HEK293T (cell line): ENCODE measurements around the gene PRKCB.
A peak's percentile ranks its signal among the peaks of the same experiment; 100 is the strongest.

ENCODE experiments used
- CTCF ChIA-PET: fragments of 350-600 bp; formaldehyde crosslinking; extraction: SDS; loops from one replicate; lab custom pipeline; 2021; ENCODE audit warnings: antibody characterized with exemption, inconsistent platforms; lab: Yijun Ruan, JAX
- POLR2A ChIA-PET: fragments of 350-600 bp; formaldehyde crosslinking; extraction: SDS; loops from one replicate; lab custom pipeline; 2020; ENCODE audit warnings: antibody characterized with exemption, inconsistent platforms; lab: Yijun Ruan, JAX
- DNase-seq: peaks from one replicate; pipeline ENCODE4 v3.0.0; 2012; ENCODE audit warnings: mixed read lengths; ENCODE audit errors: extremely low spot score
- ARNT ChIP-seq: fragments of 450-650 bp; IDR thresholded peaks from 2 replicates; pipeline ENCODE4 v1.6.1; 2017; ENCODE audit warnings: mild to moderate bottlenecking
- BHLHE40 ChIP-seq: fragments of 450-650 bp; IDR thresholded peaks from 2 replicates; pipeline ENCODE4 v1.6.1; 2016; ENCODE audit warnings: mild to moderate bottlenecking, moderate library complexity, borderline replicate concordance
- CTBP1 ChIP-seq: fragments of 450-650 bp; IDR thresholded peaks from 2 replicates; pipeline ENCODE4 v1.6.1; 2016; ENCODE audit warnings: borderline replicate concordance
- ELF4 ChIP-seq: fragments of 450-650 bp; IDR thresholded peaks from 2 replicates; pipeline ENCODE4 v1.6.1; 2017; ENCODE audit warnings: antibody characterized with exemption
- FOXA1 ChIP-seq: fragments of 450-650 bp; IDR thresholded peaks from 2 replicates; pipeline ENCODE4 v1.6.1; 2016; ENCODE audit warnings: mild to moderate bottlenecking
- FOXK2 ChIP-seq: fragments of 450-650 bp; IDR thresholded peaks from 2 replicates; pipeline ENCODE4 v1.6.1; 2016; ENCODE audit warnings: mild to moderate bottlenecking
- FOXM1 ChIP-seq: fragments of 450-650 bp; IDR thresholded peaks from 2 replicates; pipeline ENCODE4 v1.6.1; 2017; ENCODE audit warnings: mild to moderate bottlenecking, borderline replicate concordance
- HDGF ChIP-seq: fragments of 450-650 bp; IDR thresholded peaks from 2 replicates; pipeline ENCODE4 v1.6.1; 2017; ENCODE audit warnings: antibody characterized with exemption, borderline replicate concordance
- L3MBTL2 ChIP-seq: fragments of 450-650 bp; conservative IDR thresholded peaks from 2 replicates; pipeline ENCODE4 v1.6.1; 2016; ENCODE audit warnings: mild to moderate bottlenecking
- LEF1 ChIP-seq: fragments of 450-650 bp; IDR thresholded peaks from 2 replicates; pipeline ENCODE4 v1.6.1; 2017; ENCODE audit warnings: mild to moderate bottlenecking, borderline replicate concordance
- NFRKB ChIP-seq: fragments of 450-650 bp; IDR thresholded peaks from 2 replicates; pipeline ENCODE4 v1.6.1; 2016; ENCODE audit warnings: mild to moderate bottlenecking, moderate library complexity
- PKNOX1 ChIP-seq: fragments of 450-650 bp; IDR thresholded peaks from 2 replicates; pipeline ENCODE4 v1.6.1; 2016
- SP1 ChIP-seq: fragments of 450-650 bp; IDR thresholded peaks from 2 replicates; pipeline ENCODE4 v1.6.1; 2017
- SUZ12 ChIP-seq: fragments of 450-650 bp; IDR thresholded peaks from 2 replicates; pipeline ENCODE4 v1.6.1; 2016; ENCODE audit warnings: mild to moderate bottlenecking
- TARDBP ChIP-seq: fragments of 450-650 bp; IDR thresholded peaks from 2 replicates; pipeline ENCODE4 v1.6.1; 2016
- ZNF384 ChIP-seq: fragments of 450-650 bp; IDR thresholded peaks from 2 replicates; pipeline ENCODE4 v1.6.1; 2016

PRKCB gene

DNA sequence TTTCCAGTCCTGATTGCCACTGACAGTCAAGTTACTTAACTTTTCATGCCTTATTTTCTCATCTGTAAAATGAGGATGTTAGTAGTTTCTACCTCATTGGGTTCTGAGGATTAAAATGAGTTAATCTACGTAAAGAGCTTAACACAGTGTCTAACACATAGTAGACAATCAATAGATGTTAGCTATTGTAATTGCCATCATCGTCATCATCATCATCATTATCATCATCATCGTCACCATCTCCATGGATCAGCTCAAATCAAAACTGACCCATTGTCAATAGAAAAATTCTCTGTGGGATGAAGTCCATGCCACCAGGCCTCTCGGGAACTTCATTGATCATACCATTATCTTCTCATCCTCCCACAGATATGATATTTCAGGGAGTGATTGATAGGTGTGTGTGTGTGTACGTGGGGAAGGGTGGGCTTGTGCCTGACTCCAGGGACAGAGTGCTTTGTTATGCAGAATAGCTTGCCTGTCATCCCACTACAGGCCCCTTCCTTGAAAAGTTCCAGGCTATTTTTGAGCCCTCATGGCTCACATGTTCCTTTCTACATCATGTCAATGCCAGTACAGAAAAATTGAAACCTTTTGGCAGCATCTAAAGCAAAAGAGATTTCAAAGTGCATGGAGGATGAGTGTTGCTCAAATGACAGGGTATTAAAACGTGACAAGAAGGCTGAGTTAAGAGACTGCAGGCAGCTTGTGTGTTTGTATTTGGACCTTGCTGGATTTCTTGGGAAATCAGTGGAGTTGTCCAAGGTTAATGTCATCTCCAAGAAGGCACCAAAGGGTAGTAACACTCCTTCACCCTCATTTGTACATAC is 133.9 kb downstream of the PRKCB start:
- POLR2A ChIA-PET, result no interaction called here
- CTCF ChIA-PET, result no interaction called here
- no peak for DNase-seq
- TF ChIP-seq HDGF (no peak), LEF1 (no peak), BHLHE40 (no peak), PKNOX1 (no peak), SUZ12 (no peak), SP1 (no peak), TARDBP (no peak), L3MBTL2 (no peak), FOXA1 (no peak), ARNT (no peak), FOXK2 (no peak), NFRKB (no peak)

DNA sequence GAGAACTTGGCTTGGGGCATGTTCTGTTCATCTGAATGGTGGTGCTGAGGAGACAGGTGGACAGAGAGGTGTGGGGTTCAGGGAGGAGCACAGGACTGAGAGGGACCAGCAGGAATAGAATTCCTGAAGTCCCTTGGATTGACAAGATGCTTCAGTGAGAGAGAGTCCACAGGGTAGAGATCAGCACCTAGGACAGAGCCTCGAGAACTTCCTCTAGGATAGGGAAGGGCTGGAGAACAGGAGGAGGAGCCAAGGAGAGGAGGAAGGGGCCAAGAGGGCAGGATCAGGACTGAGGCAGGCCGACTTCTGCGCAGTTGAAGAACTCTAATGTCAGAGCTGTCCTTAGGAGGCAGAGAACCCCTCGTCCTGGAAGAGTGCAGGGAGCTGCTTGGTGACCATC is 138.4 kb downstream of the PRKCB start:
- ChIA-PET CTCF (no interaction called here), POLR2A (no interaction called here)
- peak; percentile 15 for DNase-seq
- no peak for TF ChIP-seq BHLHE40
- no peak for TF ChIP-seq TARDBP
- TF ChIP-seq SUZ12, result no peak

DNA sequence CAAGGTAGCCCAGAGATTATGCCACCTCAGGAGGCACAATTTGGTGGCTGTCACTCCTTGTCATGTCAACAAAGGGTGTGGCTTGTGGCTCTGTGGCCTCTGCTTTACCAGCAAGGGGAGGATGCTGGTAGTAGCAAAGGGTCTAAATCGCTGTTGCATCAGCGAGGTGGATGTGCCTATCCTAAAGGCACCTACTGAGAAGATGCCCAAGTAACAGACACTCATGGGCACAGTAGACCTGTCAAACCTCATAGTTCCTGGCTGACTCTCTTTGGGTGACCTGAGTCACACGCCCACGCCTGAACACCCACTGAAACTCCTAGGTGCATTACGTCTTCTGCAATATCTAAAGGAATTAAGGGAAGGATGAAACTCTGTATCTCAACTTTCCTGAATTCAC is 139.5 kb downstream of the PRKCB start:
- TF ChIP-seq CTBP1 (no peak), SUZ12 (no peak), LEF1 (no peak), FOXA1 (no peak), SP1 (no peak), ELF4 (no peak), TARDBP (no peak), ZNF384 (no peak), FOXK2 (no peak), PKNOX1 (no peak), NFRKB (no peak), FOXM1 (no peak), BHLHE40 (no peak), ARNT (no peak), L3MBTL2 (no peak), HDGF (no peak)
- DNase-seq, result no peak
- ChIA-PET CTCF (interaction anchor here (0.5 kb wide), 1 partner anchor 208 kb away, joined by 5 read pairs; no protein-coding TSS in a partner anchor), POLR2A (no interaction called here)

GRCh38 chr16:23976091-23976490 is 140.3 kb downstream of the PRKCB start:
- TF ChIP-seq CTBP1 (no peak), SP1 (no peak), L3MBTL2 (no peak), FOXK2 (no peak), FOXM1 (no peak), ELF4 (no peak), ZNF384 (no peak), PKNOX1 (no peak), LEF1 (no peak), FOXA1 (no peak), TARDBP (no peak), BHLHE40 (no peak), SUZ12 (no peak), NFRKB (no peak), ARNT (no peak), HDGF (no peak)
- ChIA-PET POLR2A (no interaction called here), CTCF (interaction anchor here (0.6 kb wide), 1 partner anchor 207 kb away, joined by 3 read pairs; no protein-coding TSS in a partner anchor)
- DNase-seq, result no peak

GRCh38 chr16:23976524-23976923 is 140.7 kb downstream of the PRKCB start:
- POLR2A ChIA-PET, result no interaction called here
- TF ChIP-seq HDGF, result no peak
- no peak for TF ChIP-seq SUZ12
- no peak for TF ChIP-seq BHLHE40
- no peak for TF ChIP-seq FOXA1
- no peak for TF ChIP-seq FOXK2
- no peak for TF ChIP-seq FOXM1
- TF ChIP-seq CTBP1, result no peak
- no peak for TF ChIP-seq TARDBP
- TF ChIP-seq ARNT, result no peak
- TF ChIP-seq SP1, result no peak
- TF ChIP-seq NFRKB, result no peak
- no peak for TF ChIP-seq L3MBTL2
- no peak for TF ChIP-seq ELF4
- TF ChIP-seq PKNOX1, result no peak
- no peak for TF ChIP-seq LEF1
- TF ChIP-seq ZNF384, result no peak
- CTCF ChIA-PET, result interaction anchor here (0.6 kb wide), 1 partner anchor 207 kb away, joined by 3 read pairs; no protein-coding TSS in a partner anchor
- DNase-seq, result no peak
